ENCODE data around the gene ECE1.

GRCh38 chr1:21325731-21326387 lies 35.6 kb upstream of the ECE1 start:
- TF ChIP-seq CTCF (IDR thresholded peaks at IDR 0.05) (no peak), POLR2A (IDR thresholded peaks at IDR 0.05) (no peak)
